Esophagus muscularis mucosa (tissue), 4 donors: ENCODE measurements around the gene PDGFA. TPM values are rescaled to one million over a fixed set of nuclear protein-coding genes. Genes with fewer than 3 reads are reported as not detected.

Experiments
- DNase-seq: peaks from one replicate; pipeline ENCODE4 v3.0.0-alpha.2; 2017; ENCODE audit errors: extremely low spot score
- H3K27ac ChIP-seq, 4 donors: fragments of 200-600 bp; sonication (generic); replicated peaks in 1 of 4; 1 replicate in 3 of 4; 2 replicates in 1 of 4; pipeline ENCODE4 v1.5.1; 2016 to 2019; ENCODE audit warnings: mild to moderate bottlenecking in 1 of 4
- H3K27me3 ChIP-seq, 4 donors: fragments of 200-600 bp; sonication (generic); one replicate each; pipeline versions ENCODE4 v1.5.1 to v1.6.0; 2016 to 2019
- H3K36me3 ChIP-seq, 4 donors: fragments of 200-600 bp; sonication (generic); one replicate each; pipeline ENCODE4 v1.5.1; 2016 to 2019
- H3K4me1 ChIP-seq, 4 donors: fragments of 200-600 bp; sonication (generic); one replicate each; pipeline ENCODE4 v1.5.1; 2016 to 2019
- H3K4me3 ChIP-seq, 4 donors: fragments of 200-600 bp; sonication (generic); 1 replicate in 2 of 4; 2 replicates in 2 of 4; pipeline ENCODE4 v1.5.1; 2016 to 2019; ENCODE audit warnings: mild to moderate bottlenecking in 4 of 4, moderate library complexity in 1 of 4
- H3K9me3 ChIP-seq, 4 donors: fragments of 200-600 bp; sonication (generic); 1 replicate in 3 of 4; 2 replicates in 1 of 4; pipeline ENCODE4 v1.5.1; 2016 to 2019
- CTCF ChIP-seq, 3 experiments: fragments of 200-600 bp in 2 of 3; fragments of 450-650 bp in 1 of 3; sonication (generic) in 2 of 3; IDR thresholded peaks; one replicate each; pipeline ENCODE4 v1.5.1; 2017 to 2019; ENCODE audit warnings: antibody characterized with exemption in 3 of 3, mild to moderate bottlenecking in 2 of 3, moderate library complexity in 1 of 3
- EP300 ChIP-seq: sonication (generic); formaldehyde crosslinking; IDR thresholded peaks from one replicate; pipeline ENCODE4 v1.6.1; 2017; ENCODE audit warnings: antibody characterized with exemption
- POLR2A ChIP-seq: fragments of 450-650 bp; IDR thresholded peaks from one replicate; pipeline ENCODE4 v1.6.1; 2017; ENCODE audit warnings: antibody characterized with exemption, moderate library complexity, mild to moderate bottlenecking, low read depth
- POLR2AphosphoS5 ChIP-seq, 2 donors: sonication (generic); formaldehyde crosslinking; IDR thresholded peaks; one replicate each; pipeline ENCODE4 v1.6.1; 2017; ENCODE audit warnings: antibody characterized with exemption in 2 of 2
- WGBS: methylation state at CpG from one replicate; pipeline ENCODE4 v1.1.5; 2018; 5-methylcytosine and 5-hydroxymethylcytosine counted together
- intact Hi-C: fragments of 100-400 bp; cut with DNase I; formaldehyde crosslinking; loops from one replicate; pipeline ENCODE4 v1.15.1; 2023
- total RNA-seq, 4 donors: library from RNA; depleted of rRNA; stranded (reverse); fragments of >200 nt; gene quantifications; one replicate each; pipeline versions ENCODE4 v1.1.0 to v1.2.1, GENCODE V29; 2016

PDGFA gene
- total RNA-seq, 4 donors from 2014 or later = 88.0 to 184 (median 119) TPM

GRCh38 chr7:465710-466400 lies 53.8 kb downstream of the PDGFA start:
- Histone ChIP-seq H3K27ac (no peak overlapping the region), H3K4me3 (no peak overlapping the region), H3K9me3 (no peaks in the 10 kb centered on the region), H3K27me3 (no peaks in the 10 kb centered on the region), H3K4me1 (peaks cover under 1 to 23% (median 14%) of the 10 kb centered on the region in 4 donors), H3K36me3 (no peaks in the 10 kb centered on the region)
- intact Hi-C loops = no loop called here
- 90% methylated on average over 17 of the region's 17 CpGs for WGBS
- no peak for DNase-seq
- TF ChIP-seq POLR2AphosphoS5 (IDR thresholded peaks at IDR 0.05) = no peak
- no peak for TF ChIP-seq POLR2A
- no peak for TF ChIP-seq CTCF (IDR thresholded peaks at IDR 0.05)
- TF ChIP-seq EP300 = no peak

- 63% methylated on average over 29 of the region's 34 CpGs for WGBS
Observed at GRCh38 chr7:464454-465401, 54.9 kb downstream of the PDGFA start.

GRCh38 chr7:463817-464453 lies 55.7 kb downstream of the PDGFA start:
- H3K4me1 ChIP-seq = peaks cover 5 to 33% (median 24%) of the 10 kb centered on the region in 4 donors
- H3K4me3 ChIP-seq = no peak overlapping the region
- 95% methylated on average over 23 of the region's 35 CpGs for WGBS
- no peaks in the 10 kb centered on the region for H3K9me3 ChIP-seq
- intact Hi-C loops = no loop called here
- H3K36me3 ChIP-seq = no peaks in the 10 kb centered on the region
- no peak for DNase-seq
- TF ChIP-seq POLR2A (no peak), EP300 (no peak)
- H3K27me3 ChIP-seq = no peaks in the 10 kb centered on the region
- H3K27ac ChIP-seq = no peak overlapping the region

More at GRCh38 chr7:464454-465401, 54.9 kb downstream of the PDGFA start:
- Histone ChIP-seq H3K27ac (no peak overlapping the region), H3K4me1 (peaks cover 5 to 33% (median 24%) of the 10 kb centered on the region in 4 donors), H3K4me3 (no peak overlapping the region), H3K9me3 (no peaks in the 10 kb centered on the region), H3K36me3 (no peaks in the 10 kb centered on the region), H3K27me3 (no peaks in the 10 kb centered on the region)
- intact Hi-C loops = no loop called here
- no peak for DNase-seq
- no peak for TF ChIP-seq EP300
- TF ChIP-seq CTCF (IDR thresholded peaks at IDR 0.05) = no peak
- no peak for TF ChIP-seq POLR2AphosphoS5 (IDR thresholded peaks at IDR 0.05)
- TF ChIP-seq POLR2A = no peak

GRCh38 chr7:463362-463781 lies 56.3 kb downstream of the PDGFA start:
- 93% methylated on average over 27 of the region's 36 CpGs for WGBS
- intact Hi-C loops = no loop called here
- H3K4me3 ChIP-seq = no peak overlapping the region
- H3K36me3 ChIP-seq = no peaks in the 10 kb centered on the region
- H3K4me1 ChIP-seq = peaks cover 5 to 33% (median 24%) of the 10 kb centered on the region in 4 donors
- H3K27ac ChIP-seq = no peak overlapping the region
- TF ChIP-seq EP300 (no peak), CTCF (IDR thresholded peaks at IDR 0.05) (no peak), POLR2A (no peak), POLR2AphosphoS5 (IDR thresholded peaks at IDR 0.05) (no peak)
- H3K27me3 ChIP-seq = no peaks in the 10 kb centered on the region
- no peak for DNase-seq
- H3K9me3 ChIP-seq = no peaks in the 10 kb centered on the region
